Measurements from ENCODE around the gene MRPL41. TPM values are rescaled to one million over a fixed set of nuclear protein-coding genes. Genes with fewer than 3 reads are reported as not detected.

The MRPL41 gene
- total and polyA plus RNA-seq, 4 experiments from 2014 or later, result 37.8 to 95.9 (median 65.8) TPM

DNA sequence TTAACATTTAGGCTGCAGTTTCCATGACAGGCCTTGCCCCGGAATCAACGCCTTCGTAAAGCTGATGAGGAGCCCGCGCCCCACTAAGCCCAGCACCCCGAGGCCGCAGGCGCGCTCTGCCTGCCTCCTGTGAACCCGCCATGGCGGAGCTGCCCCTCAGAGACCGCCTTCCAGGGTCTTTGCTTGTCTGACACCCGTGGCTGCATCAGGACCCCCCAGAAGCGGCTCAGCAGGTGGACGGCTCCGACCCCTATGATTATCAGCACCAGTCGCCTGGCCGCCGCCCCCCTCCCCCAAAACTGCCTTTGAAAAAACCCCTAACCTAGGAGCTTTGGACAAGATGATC, 27.6 kb downstream of the MRPL41 start:
- ChIA-PET CTCF (ENCODE audit: partially characterized antibody) (interaction anchor here (0.6 to 2.4 kb wide), 11 partner anchors 10 to 1621 kb away, joined by 3 to 10 read pairs (median 3); partner anchors contain the start of genes ARRDC1, MRPL41 and PNPLA7), POLR2A (ENCODE audit: partially characterized antibody) (interaction anchor here (0.7 to 3.7 kb wide), 6 partner anchors 9 to 147 kb away, joined by 3 to 38 read pairs (median 12); partner anchors contain the start of genes ARRDC1, EHMT1, MRPL41 and PNPLA7)
- Mint-ChIP-seq H3K27me3 (no peaks in the 10 kb centered on the region), H3K27ac (peak overlapping the region in 5 of 7 donors; percentile 22 to 68 (median 42)), H3K4me1 (peaks cover 15 to 45% (median 27%) of the 10 kb centered on the region in 4 donors), H3K9me3 (no peaks in the 10 kb centered on the region), H3K36me3 (peaks cover 8 to 38% of the 10 kb centered on the region in 2 donors), H3K4me3 (peak overlapping the region; percentile 78 to 87 (median 82))
- peak overlapping the region; percentile 78 for H3K27ac ChIP-seq (ENCODE audit: low read depth, low read length)
- H3K4me1 ChIP-seq (ENCODE audit: insufficient read depth, low read length), result peaks cover 37% of the 10 kb centered on the region
- peaks cover 21% of the 10 kb centered on the region for H3K36me3 ChIP-seq (ENCODE audit: insufficient read depth, low read length)
- DNase-seq, result no peak
- H3K4me3 ChIP-seq (ENCODE audit: low read length in 2 of 2), result peak overlapping the region; percentile 47 to 86
- intact Hi-C loops (cut with micrococcal nuclease), result loop anchor here (1.0 kb wide), 2 partner anchors 11 to 26 kb away; partner anchors contain the start of genes ARRDC1 and ZMYND19
- no peaks in the 10 kb centered on the region for H3K27me3 ChIP-seq (ENCODE audit: insufficient read depth, low read length)
- H3K9me3 ChIP-seq (ENCODE audit: control insufficient read depth in 1 of 2, low read length in 2 of 2), result no peaks in the 10 kb centered on the region

DNA sequence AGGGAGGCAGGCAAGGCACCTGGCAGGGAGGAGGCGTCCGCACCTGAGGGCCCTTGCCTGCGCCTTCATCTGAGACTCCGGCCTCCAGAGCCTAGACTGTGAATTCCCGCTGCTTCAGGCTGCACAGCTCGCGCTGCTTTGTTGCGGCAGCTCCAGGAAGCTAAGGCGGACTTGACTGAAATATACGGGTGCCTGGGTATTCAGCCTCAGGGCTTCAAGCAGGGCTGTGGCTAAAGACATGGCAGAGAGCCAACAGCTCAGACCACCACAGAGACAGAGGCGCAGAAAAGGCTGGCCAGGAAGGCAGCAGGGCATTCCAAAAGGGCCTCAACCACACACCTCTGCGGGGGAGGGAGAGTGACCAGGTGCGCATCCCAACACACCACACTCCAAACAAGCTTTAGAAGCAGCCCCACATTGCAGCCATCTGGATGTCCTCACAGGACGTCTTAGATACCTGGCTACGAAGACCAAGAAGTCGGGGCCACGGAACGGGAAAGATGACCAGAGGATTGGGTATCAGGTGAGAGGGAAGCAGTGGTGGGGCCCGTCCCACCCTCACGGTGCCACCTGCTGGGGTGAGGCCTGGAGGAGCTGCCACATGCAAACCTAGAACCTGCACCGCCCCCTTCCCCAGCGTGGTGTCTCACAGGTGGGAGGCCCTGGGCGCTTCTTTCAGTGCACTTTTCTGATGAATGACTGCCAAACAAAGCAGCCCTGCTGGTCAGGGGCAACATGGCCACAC, 28.7 kb downstream of the MRPL41 start:
- H3K27ac Mint-ChIP-seq, result no peak overlapping the region

DNA sequence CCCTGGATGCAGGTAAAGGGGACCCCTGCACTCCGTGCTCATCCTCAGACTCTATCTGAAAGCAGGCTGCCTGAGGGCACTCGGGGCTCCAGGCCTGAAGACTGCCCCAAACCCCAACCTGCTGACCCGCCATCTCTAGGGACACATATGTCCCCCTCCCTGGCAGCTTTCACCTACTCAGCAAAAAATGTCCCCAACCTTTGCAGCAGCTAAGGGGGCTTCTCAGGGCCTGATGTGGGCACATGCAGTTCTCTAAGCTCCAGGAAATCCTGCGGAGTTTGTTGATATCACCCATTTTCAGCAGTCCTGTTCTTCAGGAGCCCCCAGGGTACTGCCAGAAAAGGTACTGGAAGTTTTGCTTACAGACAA, 29.3 kb downstream of the MRPL41 start:
- H3K36me3 ChIP-seq (ENCODE audit: insufficient read depth, low read length), result peaks cover 4% of the 10 kb centered on the region
- H3K4me1 Mint-ChIP-seq, result peaks cover 12 to 33% (median 19%) of the 10 kb centered on the region in 4 donors
- H3K4me1 ChIP-seq (ENCODE audit: insufficient read depth, low read length), result peaks cover 29% of the 10 kb centered on the region
- POLR2A ChIA-PET (ENCODE audit: partially characterized antibody), result interaction anchor here (1.3 kb wide), 1 partner anchor 10 kb away, joined by 3 read pairs; the partner anchor contains the start of gene ZMYND19
- no peaks in the 10 kb centered on the region for H3K27me3 ChIP-seq (ENCODE audit: insufficient read depth, low read length)
- no peak for DNase-seq
- intact Hi-C loops (cut with micrococcal nuclease), result no loop called here
- H3K27ac ChIP-seq (ENCODE audit: low read depth, low read length), result no peak overlapping the region
- H3K27me3 Mint-ChIP-seq, result no peaks in the 10 kb centered on the region
- H3K9me3 ChIP-seq (ENCODE audit: control insufficient read depth in 1 of 2, low read length in 2 of 2), result no peaks in the 10 kb centered on the region
- peak overlapping the region in 2 of 8 donors; percentile 10 to 15 for H3K4me3 Mint-ChIP-seq
- no peak overlapping the region for H3K27ac Mint-ChIP-seq
- H3K36me3 Mint-ChIP-seq, result peaks cover 4 to 25% of the 10 kb centered on the region in 2 donors
- no peaks in the 10 kb centered on the region for H3K9me3 Mint-ChIP-seq
- CTCF ChIA-PET (ENCODE audit: partially characterized antibody), result no interaction called here
- H3K4me3 ChIP-seq (ENCODE audit: low read length in 2 of 2), result no peak overlapping the region

More for the DNA sequence above, 28.7 kb downstream of the MRPL41 start:
- H3K4me3 ChIP-seq (ENCODE audit: low read length in 2 of 2), result no peak overlapping the region
- Mint-ChIP-seq H3K36me3 (peaks cover 7 to 29% of the 10 kb centered on the region in 2 donors), H3K27me3 (no peaks in the 10 kb centered on the region), H3K9me3 (no peaks in the 10 kb centered on the region), H3K4me3 (peak overlapping the region in 1 of 8 donors; percentile 15), H3K4me1 (peaks cover 15 to 39% (median 24%) of the 10 kb centered on the region in 4 donors)
- no peaks in the 10 kb centered on the region for H3K27me3 ChIP-seq (ENCODE audit: insufficient read depth, low read length)
- no peaks in the 10 kb centered on the region for H3K9me3 ChIP-seq (ENCODE audit: control insufficient read depth in 1 of 2, low read length in 2 of 2)
- no peak for DNase-seq
- intact Hi-C loops (cut with micrococcal nuclease), result no loop called here
- ChIA-PET POLR2A (ENCODE audit: partially characterized antibody) (interaction anchor here (1.3 kb wide), 1 partner anchor 10 kb away, joined by 3 read pairs; the partner anchor contains the start of gene ZMYND19), CTCF (ENCODE audit: partially characterized antibody) (interaction anchor here (1.1 to 2.4 kb wide), 4 partner anchors 8 to 28 kb away, joined by 3 to 10 read pairs (median 4); partner anchors contain the start of gene MRPL41)
- H3K27ac ChIP-seq (ENCODE audit: low read depth, low read length), result no peak overlapping the region
- peaks cover 10% of the 10 kb centered on the region for H3K36me3 ChIP-seq (ENCODE audit: insufficient read depth, low read length)
- H3K4me1 ChIP-seq (ENCODE audit: insufficient read depth, low read length), result peaks cover 34% of the 10 kb centered on the region

DNA sequence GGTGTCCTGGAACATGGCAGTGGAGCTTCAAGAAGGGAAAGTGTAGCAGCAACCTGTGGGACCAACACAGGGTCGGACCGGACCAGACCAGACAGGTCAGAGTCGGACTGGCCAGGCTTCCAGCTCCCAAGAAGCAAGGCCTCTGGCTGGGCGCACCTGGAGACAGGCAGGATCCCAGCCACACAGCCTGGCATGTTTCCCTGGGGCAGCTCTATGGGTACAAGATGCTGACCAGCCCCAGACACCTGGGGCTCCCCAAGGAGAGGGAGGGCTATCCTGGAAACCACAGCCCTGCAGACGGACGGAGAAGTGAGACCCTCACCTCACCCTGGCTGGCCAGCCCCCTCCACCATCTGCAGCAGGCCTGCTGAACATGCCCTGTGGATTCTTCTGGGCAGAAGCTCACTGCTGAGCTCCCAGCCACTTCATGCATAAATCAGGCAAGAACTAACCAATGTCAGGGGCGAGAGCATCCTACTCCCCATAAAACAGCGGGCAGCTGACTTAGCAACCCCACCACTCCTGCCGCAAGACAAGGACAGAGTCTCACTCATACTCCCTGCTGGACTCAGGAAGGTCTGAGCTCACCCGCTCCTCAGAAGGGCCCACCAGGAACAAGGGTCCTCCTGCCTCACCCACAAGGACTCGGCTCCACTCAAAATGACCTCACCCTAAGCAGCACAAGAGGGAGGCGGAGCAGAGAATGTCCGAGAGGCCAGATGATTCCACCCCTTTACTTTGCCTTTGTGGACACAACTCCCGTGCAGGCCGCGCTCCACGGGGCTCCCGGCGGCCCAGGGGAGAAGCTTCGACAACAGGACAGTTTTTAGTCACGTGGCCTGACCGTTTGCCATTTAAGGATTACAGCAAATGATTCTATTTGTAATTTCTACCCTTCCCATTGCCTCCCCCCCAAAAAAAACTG, 29.9 kb downstream of the MRPL41 start:
- H3K27ac Mint-ChIP-seq, result no peak overlapping the region
- POLR2A ChIA-PET (ENCODE audit: partially characterized antibody), result interaction anchor here (1.3 kb wide), 1 partner anchor 9 kb away, joined by 3 read pairs; the partner anchor contains the start of gene ZMYND19
- no peak overlapping the region for H3K4me3 Mint-ChIP-seq

DNA sequence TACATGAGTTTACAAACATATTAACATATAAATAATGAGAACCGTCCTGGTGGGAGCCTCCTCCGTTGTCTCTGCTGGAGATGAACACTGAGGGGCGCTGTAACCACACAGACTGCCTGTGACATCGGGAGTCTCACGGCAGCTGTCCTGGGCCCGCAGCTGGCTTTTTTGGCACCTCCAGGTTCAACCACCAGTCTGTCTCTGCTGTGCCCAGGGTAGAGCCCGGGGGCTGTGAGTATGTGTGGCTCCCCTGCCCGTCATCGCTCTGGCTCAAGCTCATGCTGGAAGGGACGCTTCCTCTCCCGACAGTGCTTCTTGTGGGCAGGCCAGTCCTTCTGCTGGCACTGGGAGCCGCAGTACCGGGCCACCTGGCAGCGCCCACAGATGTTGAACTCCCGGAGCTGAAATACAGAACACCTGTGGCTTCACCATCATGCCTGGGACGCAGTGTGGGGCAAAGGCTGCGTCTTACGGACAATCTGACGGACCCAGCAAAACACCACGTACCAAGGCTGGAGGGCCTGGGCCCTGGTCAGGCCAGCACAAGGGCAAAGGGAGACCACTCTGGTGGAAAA, 30.7 kb downstream of the MRPL41 start:
- H3K9me3 ChIP-seq (ENCODE audit: control insufficient read depth in 1 of 2, low read length in 2 of 2), result no peaks in the 10 kb centered on the region
- Mint-ChIP-seq H3K36me3 (peaks cover 10 to 24% of the 10 kb centered on the region in 2 donors), H3K27ac (no peak overlapping the region), H3K4me3 (no peak overlapping the region), H3K27me3 (no peaks in the 10 kb centered on the region), H3K4me1 (peaks cover 3 to 21% (median 11%) of the 10 kb centered on the region in 4 donors), H3K9me3 (no peaks in the 10 kb centered on the region)
- ChIA-PET CTCF (ENCODE audit: partially characterized antibody) (no interaction called here), POLR2A (ENCODE audit: partially characterized antibody) (no interaction called here)
- H3K27me3 ChIP-seq (ENCODE audit: insufficient read depth, low read length), result no peaks in the 10 kb centered on the region
- H3K4me3 ChIP-seq (ENCODE audit: low read length in 2 of 2), result no peak overlapping the region
- no peak overlapping the region for H3K27ac ChIP-seq (ENCODE audit: low read depth, low read length)
- intact Hi-C loops (cut with micrococcal nuclease), result no loop called here
- H3K4me1 ChIP-seq (ENCODE audit: insufficient read depth, low read length), result peaks cover 14% of the 10 kb centered on the region
- DNase-seq, result no peak
- peaks cover 6% of the 10 kb centered on the region for H3K36me3 ChIP-seq (ENCODE audit: insufficient read depth, low read length)

More for the DNA sequence above, 29.9 kb downstream of the MRPL41 start:
- H3K27ac ChIP-seq (ENCODE audit: low read depth, low read length), result no peak overlapping the region
- peaks cover 7 to 27% (median 15%) of the 10 kb centered on the region in 4 donors for H3K4me1 Mint-ChIP-seq
- no peaks in the 10 kb centered on the region for H3K27me3 ChIP-seq (ENCODE audit: insufficient read depth, low read length)
- peaks cover 10 to 26% of the 10 kb centered on the region in 2 donors for H3K36me3 Mint-ChIP-seq
- H3K4me1 ChIP-seq (ENCODE audit: insufficient read depth, low read length), result peaks cover 22% of the 10 kb centered on the region
- no peaks in the 10 kb centered on the region for H3K27me3 Mint-ChIP-seq
- no peak overlapping the region for H3K4me3 ChIP-seq (ENCODE audit: low read length in 2 of 2)
- intact Hi-C loops (cut with micrococcal nuclease), result no loop called here
- H3K36me3 ChIP-seq (ENCODE audit: insufficient read depth, low read length), result no peaks in the 10 kb centered on the region
- H3K9me3 ChIP-seq (ENCODE audit: control insufficient read depth in 1 of 2, low read length in 2 of 2), result no peaks in the 10 kb centered on the region
- CTCF ChIA-PET (ENCODE audit: partially characterized antibody), result no interaction called here
- no peaks in the 10 kb centered on the region for H3K9me3 Mint-ChIP-seq
- DNase-seq, result no peak

DNA sequence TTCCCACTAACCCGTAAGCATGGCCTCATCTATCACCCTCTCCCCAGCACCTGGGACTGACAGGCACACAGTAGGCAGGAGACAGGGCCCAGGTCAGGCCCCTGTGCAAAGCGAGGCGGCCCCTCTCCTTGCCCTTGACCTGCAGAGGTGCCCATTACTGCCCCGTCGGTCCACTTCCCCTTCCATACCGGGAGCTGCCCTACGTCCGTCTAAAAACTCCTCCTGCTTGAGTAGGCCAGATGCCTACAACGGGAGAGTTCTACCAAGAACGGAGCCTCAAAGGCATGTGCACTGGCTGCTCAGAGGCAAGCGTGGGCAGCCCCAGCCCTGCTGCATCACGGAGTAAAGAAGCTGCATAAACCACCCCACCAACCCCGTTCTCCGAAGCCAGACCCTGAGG, 31.7 kb downstream of the MRPL41 start:
- Histone ChIP-seq H3K4me1 (ENCODE audit: insufficient read depth, low read length) (peaks cover 6% of the 10 kb centered on the region), H3K36me3 (ENCODE audit: insufficient read depth, low read length) (peaks cover 13% of the 10 kb centered on the region), H3K9me3 (ENCODE audit: control insufficient read depth in 1 of 2, low read length in 2 of 2) (no peaks in the 10 kb centered on the region), H3K27ac (ENCODE audit: low read depth, low read length) (no peak overlapping the region), H3K27me3 (ENCODE audit: insufficient read depth, low read length) (no peaks in the 10 kb centered on the region), H3K4me3 (ENCODE audit: low read length in 2 of 2) (no peak overlapping the region)
- intact Hi-C loops (cut with micrococcal nuclease), result no loop called here
- ChIA-PET POLR2A (ENCODE audit: partially characterized antibody) (no interaction called here), CTCF (ENCODE audit: partially characterized antibody) (no interaction called here)
- Mint-ChIP-seq H3K4me1 (peaks cover 2 to 21% (median 9%) of the 10 kb centered on the region in 4 donors), H3K4me3 (peak overlapping the region in 1 of 8 donors; percentile 37), H3K36me3 (peaks cover 17 to 29% of the 10 kb centered on the region in 2 donors), H3K27me3 (no peaks in the 10 kb centered on the region), H3K27ac (peak overlapping the region in 2 of 7 donors; percentile 5 to 54), H3K9me3 (no peaks in the 10 kb centered on the region)
- DNase-seq, result no peak

All from CD4-positive, alpha-beta memory T cell (primary cell).